Left kidney (tissue), 2 donors: ENCODE data around the gene CAVIN3. TPM values are rescaled to one million over a fixed set of nuclear protein-coding genes. Genes with fewer than 3 reads are reported as not detected.

ENCODE experiments used
- DNase-seq: peaks from one replicate; pipeline ENCODE4 v3.0.0-alpha.2; 2013
- polyA plus RNA-seq: library from polyadenylated mRNA; unstranded; fragments of 120-200 nt; gene quantifications from one replicate; pipeline ENCODE4 v1.2.1, GENCODE V29; 2013; ENCODE audit not compliant: insufficient read length

CAVIN3 gene
- polyA plus RNA-seq, 1 donor: 8.5 TPM

GRCh38 chr11:6271598-6271997, 48.7 kb downstream of the CAVIN3 start:
- DNase-seq: no peak

GRCh38 chr11:6270584-6271246, 49.6 kb downstream of the CAVIN3 start:
- DNase-seq: no peak

GRCh38 chr11:6269994-6270393, 50.3 kb downstream of the CAVIN3 start:
- no peak for DNase-seq

Other genes with a start within 250 kb of the CAVIN3 start
- gene OR56B4, start 212.8 kb downstream of the CAVIN3 start, polyA plus RNA-seq: 0.12 TPM
- gene OR52B2, start 150.2 kb downstream of the CAVIN3 start, polyA plus RNA-seq: not detected
- gene OR52W1, start 121.3 kb downstream of the CAVIN3 start, polyA plus RNA-seq: 0.17 TPM
- gene C11orf42, start 114.9 kb downstream of the CAVIN3 start, polyA plus RNA-seq: 0.91 TPM
- 62.0 TPM for gene FHIP1B, start 85.9 kb downstream of the CAVIN3 start, polyA plus RNA-seq
- 1.1 TPM for gene CNGA4, start 81.4 kb downstream of the CAVIN3 start, polyA plus RNA-seq
- 0.55 TPM for gene CCKBR, start 60.7 kb downstream of the CAVIN3 start, polyA plus RNA-seq
- gene SMPD1, start 70.0 kb upstream of the CAVIN3 start, polyA plus RNA-seq: 34.1 TPM
- gene APBB1, start 98.6 kb upstream of the CAVIN3 start, polyA plus RNA-seq: 55.3 TPM
- gene HPX, start 120.5 kb upstream of the CAVIN3 start, polyA plus RNA-seq: 4.8 TPM
- gene TRIM3, start 153.4 kb upstream of the CAVIN3 start, polyA plus RNA-seq: 26.5 TPM
- gene ARFIP2, start 160.8 kb upstream of the CAVIN3 start, polyA plus RNA-seq: 74.8 TPM
- gene TIMM10B, start 161.0 kb upstream of the CAVIN3 start, polyA plus RNA-seq: 40.9 TPM
- 13.3 TPM for gene DNHD1, start 176.8 kb upstream of the CAVIN3 start, polyA plus RNA-seq